CD4-positive, alpha-beta memory T cell (primary cell): Measurements from ENCODE around the gene CLDN4. TPM values are rescaled to one million over a fixed set of nuclear protein-coding genes. Genes with fewer than 3 reads are reported as not detected.
"Not testable (repeated sequence)": the region's sequence is repeated elsewhere in the genome, so short reads cannot be mapped to it uniquely, and the experiment has no call there.

Experiments
- CTCF ChIA-PET: fragments of 350-600 bp; sonication (Branson Sonifier 250); formaldehyde crosslinking; loops from one replicate; lab custom pipeline; 2021; ENCODE audit warnings: inconsistent platforms; ENCODE audit not compliant: partially characterized antibody; lab: Charles Lee
- POLR2A ChIA-PET: fragments of 350-600 bp; sonication (Branson Sonifier 250); formaldehyde crosslinking; loops from one replicate; lab custom pipeline; 2021; ENCODE audit not compliant: partially characterized antibody; lab: Charles Lee
- DNase-seq, 5 donors: peaks; one replicate each; pipeline versions ENCODE4 v3.0.0 to v3.0.0-alpha.2; 2020 to 2022; ENCODE audit warnings: mixed read lengths in 1 of 5
- H3K27ac ChIP-seq: one replicate; pipeline ENCODE4 v1.7.0; 2013; ENCODE audit warnings: low read depth, low read length
- H3K27me3 ChIP-seq: 2 replicates; pipeline ENCODE4 v1.7.0; 2013; ENCODE audit warnings: mild to moderate bottlenecking, low read length, moderate library complexity; ENCODE audit not compliant: insufficient read depth
- H3K36me3 ChIP-seq: 2 replicates; pipeline ENCODE4 v1.7.0; 2013; ENCODE audit warnings: mild to moderate bottlenecking, low read length, moderate library complexity; ENCODE audit not compliant: insufficient read depth
- H3K4me1 ChIP-seq: 2 replicates; pipeline ENCODE4 v1.7.0; 2013; ENCODE audit warnings: mild to moderate bottlenecking, low read length, moderate library complexity; ENCODE audit not compliant: insufficient read depth
- H3K4me3 ChIP-seq, 2 donors: one replicate each; pipeline ENCODE4 v1.7.0; 2013; ENCODE audit warnings: low read length in 2 of 2, mild to moderate bottlenecking in 1 of 2
- H3K9me3 ChIP-seq, 2 donors: one replicate each; pipeline ENCODE4 v1.7.0; 2013; ENCODE audit warnings: low read length in 2 of 2, control low read depth in 1 of 2; ENCODE audit not compliant: control insufficient read depth in 1 of 2
- H3K27ac Mint-ChIP-seq, 7 donors: one replicate each; pipeline ENCODE4 v1.8.0; 2020 to 2021; ENCODE audit warnings: mixed read lengths in 7 of 7, mild to moderate bottlenecking in 6 of 7, inconsistent platforms in 3 of 7, moderate library complexity in 3 of 7
- H3K27me3 Mint-ChIP-seq, 2 donors: one replicate each; pipeline ENCODE4 v1.8.0; 2020 to 2021; ENCODE audit warnings: mixed read lengths in 2 of 2
- H3K36me3 Mint-ChIP-seq, 2 donors: one replicate each; pipeline ENCODE4 v1.8.0; 2020 to 2021; ENCODE audit warnings: mixed read lengths in 2 of 2, inconsistent platforms in 1 of 2, mild to moderate bottlenecking in 1 of 2
- H3K4me1 Mint-ChIP-seq, 4 donors: one replicate each; pipeline ENCODE4 v1.8.0; 2020 to 2021; ENCODE audit warnings: mixed read lengths in 4 of 4, mild to moderate bottlenecking in 1 of 4
- H3K4me3 Mint-ChIP-seq, 8 donors: one replicate each; pipeline ENCODE4 v1.8.0; 2020 to 2021; ENCODE audit warnings: mixed read lengths in 8 of 8, mild to moderate bottlenecking in 7 of 8, moderate library complexity in 6 of 8, inconsistent platforms in 3 of 8
- H3K9me3 Mint-ChIP-seq, 8 donors: one replicate each; pipeline ENCODE4 v1.8.0; 2020 to 2021; ENCODE audit warnings: mixed read lengths in 8 of 8, mild to moderate bottlenecking in 5 of 8, inconsistent platforms in 3 of 8, moderate library complexity in 1 of 8
- intact Hi-C: fragments of 100-400 bp; cut with micrococcal nuclease; formaldehyde crosslinking; loops from one replicate; pipeline ENCODE4 v1.15.1; 2023
- polyA plus RNA-seq, 2 donors: library from polyadenylated mRNA; unstranded; fragments of 300-500 nt; fragmentation: Illumina TruSeq; gene quantifications; one replicate each; pipeline ENCODE4 v1.2.3, GENCODE V29; 2021
- total RNA-seq, 2 experiments: library from RNA; stranded (reverse); gene quantifications; one replicate each; pipeline ENCODE4 v1.2.3, GENCODE V29; 2021

Gene CLDN4
- total and polyA plus RNA-seq, 4 experiments from 2014 or later: 0.05 TPM; not detected in 3

GRCh38 chr7:73812996-73813395, 17.8 kb upstream of the CLDN4 start:
- DNase-seq: no peak
- Histone ChIP-seq H3K4me1 (no peaks in the 10 kb centered on the region), H3K36me3 (no peaks in the 10 kb centered on the region), H3K4me3 (no peak overlapping the region), H3K27me3 (no peaks in the 10 kb centered on the region), H3K27ac (no peak overlapping the region), H3K9me3 (no peaks in the 10 kb centered on the region)
- H3K27me3 Mint-ChIP-seq: peaks cover 9 to 11% of the 10 kb centered on the region in 2 donors
- intact Hi-C loops: no loop called here
- peaks cover 0 to 4% of the 10 kb centered on the region in 2 donors for H3K36me3 Mint-ChIP-seq
- H3K4me3 Mint-ChIP-seq: no peak overlapping the region
- H3K9me3 Mint-ChIP-seq: peaks cover 0 to 10% (median 7%) of the 10 kb centered on the region in 8 donors
- POLR2A ChIA-PET: no interaction called here
- CTCF ChIA-PET: interaction anchor here (1.4 to 4.3 kb wide), 2 partner anchors 43 to 49 kb away, joined by 3 to 72 read pairs; no protein-coding TSS in a partner anchor
- H3K4me1 Mint-ChIP-seq: no peaks in the 10 kb centered on the region
- H3K27ac Mint-ChIP-seq: no peak overlapping the region

GRCh38 chr7:73815436-73815835, 15.4 kb upstream of the CLDN4 start:
- H3K27ac Mint-ChIP-seq: peak overlapping the region in 1 of 7 donors; percentile 57
- H3K36me3 ChIP-seq: no peaks in the 10 kb centered on the region
- H3K4me3 ChIP-seq: no peak overlapping the region
- no peak for DNase-seq
- no peaks in the 10 kb centered on the region for H3K9me3 ChIP-seq
- ChIA-PET CTCF (interaction anchor here (0.7 to 0.8 kb wide), 2 partner anchors 29 to 40 kb away, joined by 3 read pairs; no protein-coding TSS in a partner anchor), POLR2A (interaction anchor here (0.8 kb wide), 1 partner anchor 36 kb away, joined by 4 read pairs; no protein-coding TSS in a partner anchor)
- no peaks in the 10 kb centered on the region for H3K4me1 Mint-ChIP-seq
- H3K27me3 ChIP-seq: no peaks in the 10 kb centered on the region
- peaks cover 0 to 10% (median 7%) of the 10 kb centered on the region in 8 donors for H3K9me3 Mint-ChIP-seq
- H3K27me3 Mint-ChIP-seq: peaks cover 9 to 12% of the 10 kb centered on the region in 2 donors
- H3K4me3 Mint-ChIP-seq: no peak overlapping the region
- peaks cover 0 to 4% of the 10 kb centered on the region in 2 donors for H3K36me3 Mint-ChIP-seq
- intact Hi-C loops: no loop called here
- no peaks in the 10 kb centered on the region for H3K4me1 ChIP-seq
- no peak overlapping the region for H3K27ac ChIP-seq

GRCh38 chr7:73817121-73817520, 13.7 kb upstream of the CLDN4 start:
- peaks cover 0 to 4% of the 10 kb centered on the region in 2 donors for H3K36me3 Mint-ChIP-seq
- ChIA-PET POLR2A (no interaction called here), CTCF (interaction anchor here (3.2 kb wide), 1 partner anchor 38 kb away, joined by 12 read pairs; no protein-coding TSS in a partner anchor)

GRCh38 chr7:73820013-73820412, 10.8 kb upstream of the CLDN4 start:
- H3K27ac Mint-ChIP-seq: no peak overlapping the region

More at GRCh38 chr7:73817121-73817520, 13.7 kb upstream of the CLDN4 start:
- no peak overlapping the region for H3K4me3 Mint-ChIP-seq
- no peaks in the 10 kb centered on the region for H3K4me1 Mint-ChIP-seq
- intact Hi-C loops: no loop called here
- no peaks in the 10 kb centered on the region for H3K27me3 ChIP-seq
- no peaks in the 10 kb centered on the region for H3K36me3 ChIP-seq
- H3K4me3 ChIP-seq: no peak overlapping the region
- peak overlapping the region in 1 of 7 donors; percentile 35 for H3K27ac Mint-ChIP-seq
- H3K4me1 ChIP-seq: no peaks in the 10 kb centered on the region
- H3K9me3 ChIP-seq: no peaks in the 10 kb centered on the region
- DNase-seq: no peak
- H3K9me3 Mint-ChIP-seq: peaks cover 0 to 10% (median 7%) of the 10 kb centered on the region in 8 donors
- peaks cover 5 to 11% of the 10 kb centered on the region in 2 donors for H3K27me3 Mint-ChIP-seq
- no peak overlapping the region for H3K27ac ChIP-seq

GRCh38 chr7:73821597-73822285, 9.1 kb upstream of the CLDN4 start:
- peak overlapping the region in 2 of 7 donors; percentile 30 to 39 for H3K27ac Mint-ChIP-seq
- intact Hi-C loops, H3K9me3 ChIP-seq, H3K4me3 Mint-ChIP-seq, H3K36me3 Mint-ChIP-seq, H3K4me1 ChIP-seq, DNase-seq, H3K36me3 ChIP-seq, H3K27me3 Mint-ChIP-seq, H3K9me3 Mint-ChIP-seq, H3K27me3 ChIP-seq, POLR2A ChIA-PET, H3K4me3 ChIP-seq, H3K27ac ChIP-seq: not testable (repeated sequence)
- peaks cover 3 to 26% (median 4%) of the 10 kb centered on the region in 4 donors for H3K4me1 Mint-ChIP-seq
- CTCF ChIA-PET: interaction anchor here (1.1 to 1.9 kb wide), 3 partner anchors 29 to 33 kb away, joined by 4 to 11 read pairs (median 4); no protein-coding TSS in a partner anchor

More at GRCh38 chr7:73820013-73820412, 10.8 kb upstream of the CLDN4 start:
- ChIA-PET CTCF (interaction anchor here (1.9 to 3.2 kb wide), 2 partner anchors 34 to 35 kb away, joined by 4 to 12 read pairs; no protein-coding TSS in a partner anchor), POLR2A (no interaction called here)
- no peak for DNase-seq
- Histone ChIP-seq H3K36me3 (no peaks in the 10 kb centered on the region), H3K27me3 (no peaks in the 10 kb centered on the region), H3K4me3 (no peak overlapping the region), H3K27ac (no peak overlapping the region), H3K4me1 (peaks cover 5% of the 10 kb centered on the region), H3K9me3 (no peaks in the 10 kb centered on the region)
- intact Hi-C loops: no loop called here
- Mint-ChIP-seq H3K27me3 (peaks cover 4 to 10% of the 10 kb centered on the region in 2 donors), H3K4me1 (peaks cover 0 to 16% (median 2%) of the 10 kb centered on the region in 4 donors), H3K4me3 (no peak overlapping the region), H3K9me3 (no peaks in the 10 kb centered on the region), H3K36me3 (no peaks in the 10 kb centered on the region)

- no peak for DNase-seq
- Histone ChIP-seq H3K36me3 (no peaks in the 10 kb centered on the region), H3K27ac (no peak overlapping the region), H3K27me3 (no peaks in the 10 kb centered on the region), H3K9me3 (no peaks in the 10 kb centered on the region), H3K4me1 (peaks cover 14% of the 10 kb centered on the region), H3K4me3 (no peak overlapping the region)
- Mint-ChIP-seq H3K27ac (peak overlapping the region in 1 of 7 donors; percentile 37), H3K4me3 (peak overlapping the region in 1 of 8 donors; percentile 50), H3K4me1 (peaks cover 11 to 34% (median 11%) of the 10 kb centered on the region in 4 donors), H3K27me3 (peaks cover 3% of the 10 kb centered on the region in 2 donors), H3K36me3 (no peaks in the 10 kb centered on the region), H3K9me3 (no peaks in the 10 kb centered on the region)
- ChIA-PET CTCF (interaction anchor here (0.7 to 1.8 kb wide), 4 partner anchors 11 to 34 kb away, joined by 3 to 11 read pairs (median 5); no protein-coding TSS in a partner anchor), POLR2A (interaction anchor here (1.0 kb wide), 1 partner anchor 28 kb away, joined by 7 read pairs; no protein-coding TSS in a partner anchor)
- intact Hi-C loops: no loop called here
Observed at GRCh38 chr7:73822319-73823173, 8.2 kb upstream of the CLDN4 start.
